HUES64 (cell line): Measurements from ENCODE around the gene CELF1.
"Not testable (repeated sequence)": the region's sequence is repeated elsewhere in the genome, so short reads cannot be mapped to it uniquely, and the experiment has no call there.

Experiments used
- H3K27ac ChIP-seq: 2 replicates; pipeline ENCODE4 v1.7.0; 2013; ENCODE audit warnings: low read depth, low read length, inconsistent platforms
- H3K27me3 ChIP-seq: 2 replicates; pipeline ENCODE4 v1.6.1; 2013; ENCODE audit warnings: mild to moderate bottlenecking, low read length; ENCODE audit not compliant: insufficient read depth
- H3K36me3 ChIP-seq: 2 replicates; pipeline ENCODE4 v1.6.1; 2013; ENCODE audit warnings: mild to moderate bottlenecking, low read length; ENCODE audit not compliant: insufficient read depth
- H3K4me1 ChIP-seq: 2 replicates; pipeline ENCODE4 v1.6.1; 2013; ENCODE audit warnings: mild to moderate bottlenecking, low read length, moderate library complexity; ENCODE audit not compliant: insufficient read depth
- H3K4me3 ChIP-seq: 2 replicates; pipeline ENCODE4 v1.5.1; 2013; ENCODE audit warnings: mild to moderate bottlenecking, low read length, moderate library complexity
- H3K9ac ChIP-seq: 2 replicates; pipeline ENCODE4 v1.6.1; 2013; ENCODE audit warnings: mild to moderate bottlenecking, low read depth, low read length
- H3K9me3 ChIP-seq: 2 replicates; pipeline ENCODE4 v1.6.1; 2013; ENCODE audit warnings: low read depth, low read length; ENCODE audit not compliant: insufficient read depth
- WGBS: fragments of 150-250, 120-280 bp; methylation state at CpG from one replicate; pipeline ENCODE4 v1.1.7; 2013; ENCODE audit warnings: missing lambda C conversion rate; 5-methylcytosine and 5-hydroxymethylcytosine counted together

Gene CELF1

DNA sequence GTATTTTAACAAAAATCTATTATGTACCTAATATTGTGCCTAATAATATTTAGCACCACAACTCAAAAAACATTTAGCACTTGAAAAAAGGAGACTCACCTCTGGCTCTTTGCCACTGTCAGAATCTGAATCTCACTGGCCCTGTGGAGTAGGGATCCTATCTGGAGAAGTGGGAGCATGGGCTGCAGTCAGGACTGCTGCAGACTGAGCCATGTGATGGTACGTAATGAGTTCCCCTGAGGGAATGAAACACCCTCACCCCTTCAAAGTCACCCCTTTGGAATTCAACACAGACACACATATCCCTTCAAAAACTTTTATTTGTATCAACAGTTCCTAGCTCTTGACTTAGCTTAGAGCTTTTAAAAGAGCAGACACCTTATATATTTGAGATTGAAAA lies 19.0 kb upstream of the CELF1 start:
- H3K4me1 ChIP-seq = 0 out of 2 replicates have a peak, but pooled peaks cover under 1% of the 10 kb centered on the region
- no peaks in the 10 kb centered on the region for H3K27me3 ChIP-seq
- H3K9ac ChIP-seq = no peak overlapping the region
- WGBS = 94% methylated on average over 1 of the region's 1 CpG
- no peak overlapping the region for H3K4me3 ChIP-seq
- H3K27ac ChIP-seq = no peak overlapping the region
- H3K9me3 ChIP-seq = no peaks in the 10 kb centered on the region
- peaks cover 68% of the 10 kb centered on the region for H3K36me3 ChIP-seq

GRCh38 chr11:47571357-47571729 lies 18.4 kb upstream of the CELF1 start:
- H3K9ac ChIP-seq = no peak overlapping the region
- no peaks in the 10 kb centered on the region for H3K27me3 ChIP-seq
- 93% methylated on average over 4 of the region's 4 CpGs for WGBS
- H3K4me1 ChIP-seq = peaks cover 4% of the 10 kb centered on the region; the same call in 1 of the 2 replicates
- no peak overlapping the region for H3K27ac ChIP-seq
- no peak overlapping the region for H3K4me3 ChIP-seq
- no peaks in the 10 kb centered on the region for H3K9me3 ChIP-seq
- H3K36me3 ChIP-seq = peaks cover 65% of the 10 kb centered on the region

GRCh38 chr11:47570651-47571356 lies 17.9 kb upstream of the CELF1 start:
- Histone ChIP-seq H3K36me3 (peaks cover 63% of the 10 kb centered on the region), H3K4me1 (peaks cover 4% of the 10 kb centered on the region; the same call in 1 of the 2 replicates), H3K27me3 (no peaks in the 10 kb centered on the region), H3K9me3 (no peaks in the 10 kb centered on the region), H3K4me3 (no peak overlapping the region), H3K27ac (no peak overlapping the region), H3K9ac (no peak overlapping the region)
- 97% methylated on average over 3 of the region's 3 CpGs for WGBS

DNA sequence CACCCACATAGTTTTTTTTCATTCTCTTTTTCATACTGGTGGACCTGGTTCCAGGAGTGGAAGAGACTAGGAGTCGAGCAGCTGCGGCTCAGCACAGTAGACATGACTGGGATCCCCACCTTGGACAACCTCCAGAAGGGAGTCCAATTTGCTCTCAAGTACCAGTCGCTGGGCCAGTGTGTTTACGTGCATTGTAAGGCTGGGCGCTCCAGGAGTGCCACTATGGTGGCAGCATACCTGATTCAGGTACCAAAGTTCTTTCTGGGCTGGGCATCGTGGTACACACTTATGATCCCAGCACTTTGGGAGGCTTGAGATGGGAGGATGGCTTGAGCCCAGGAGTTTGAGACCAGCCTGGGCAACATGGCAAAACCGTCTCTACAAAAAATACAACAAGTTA lies 16.7 kb upstream of the CELF1 start:
- Histone ChIP-seq H3K27me3 (no peaks in the 10 kb centered on the region), H3K9me3 (no peaks in the 10 kb centered on the region), H3K9ac (no peak overlapping the region), H3K4me1 (peaks cover 4% of the 10 kb centered on the region; the same call in 1 of the 2 replicates), H3K36me3 (peaks cover 54% of the 10 kb centered on the region), H3K27ac (no peak overlapping the region), H3K4me3 (no peak overlapping the region)
- WGBS = 93% methylated on average over 7 of the region's 7 CpGs

- peaks cover 4% of the 10 kb centered on the region; the same call in 1 of the 2 replicates for H3K4me1 ChIP-seq
- no peaks in the 10 kb centered on the region for H3K27me3 ChIP-seq
- H3K9ac ChIP-seq = peak overlapping the region; percentile 92
- peak overlapping the region; percentile 76 for H3K4me3 ChIP-seq
- H3K36me3 ChIP-seq = peaks cover 20% of the 10 kb centered on the region
- no peaks in the 10 kb centered on the region for H3K9me3 ChIP-seq
- H3K27ac ChIP-seq = 0 out of 2 replicates have a peak overlapping the region, but pooled peaks have one; percentile 68
- WGBS = 29% methylated on average over 17 of the region's 17 CpGs
Measured at GRCh38 chr11:47566149-47566698, 13.3 kb upstream of the CELF1 start.

DNA sequence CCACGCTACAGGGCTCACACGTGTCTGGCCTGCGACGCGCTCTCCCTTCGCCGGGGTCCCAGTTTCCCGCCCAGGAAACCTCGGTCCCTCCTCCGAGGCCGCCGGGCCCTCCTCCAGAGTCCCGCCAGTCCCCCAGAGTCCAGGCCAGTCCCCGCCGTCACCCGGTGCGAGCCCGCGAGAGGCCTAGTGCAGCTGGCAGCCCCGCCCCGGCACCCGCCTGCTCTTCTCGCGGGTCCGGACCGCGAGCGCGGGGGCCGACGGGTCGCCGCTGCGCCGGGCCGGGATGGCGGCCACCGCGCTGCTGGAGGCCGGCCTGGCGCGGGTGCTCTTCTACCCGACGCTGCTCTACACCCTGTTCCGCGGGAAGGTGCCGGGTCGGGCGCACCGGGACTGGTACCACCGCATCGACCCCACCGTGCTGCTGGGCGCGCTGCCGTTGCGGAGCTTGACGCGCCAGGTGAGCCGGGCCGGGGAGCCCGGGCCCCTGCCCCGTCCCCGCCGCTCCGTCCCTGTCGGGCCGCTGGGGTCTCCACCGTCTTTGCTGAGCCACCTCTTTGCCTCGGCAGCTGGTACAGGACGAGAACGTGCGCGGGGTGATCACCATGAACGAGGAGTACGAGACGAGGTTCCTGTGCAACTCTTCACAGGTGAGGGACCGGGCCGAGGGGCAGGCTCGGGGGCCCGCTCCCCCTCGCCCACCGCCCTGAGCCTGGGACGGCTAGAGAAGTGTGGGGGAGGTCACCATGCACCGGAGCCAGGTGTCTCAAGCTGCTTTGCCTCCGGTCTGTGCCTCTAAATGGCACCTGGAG lies 12.6 kb upstream of the CELF1 start, which contains the start of gene PTPMT1:
Gene PTPMT1 (plus strand): TSS at position 260 of the 809 bp plus-strand sequence. CDS start 24 bp downstream, at position 284.
- peak within 1 kb of the TSS; percentile 76 for H3K4me3 ChIP-seq
- peaks cover 13% of the 10 kb centered on the region for H3K36me3 ChIP-seq
- peaks cover 4% of the 10 kb centered on the region; the same call in 1 of the 2 replicates for H3K4me1 ChIP-seq
- peak within 1 kb of the TSS; percentile 92 for H3K9ac ChIP-seq
- no peaks in the 10 kb centered on the region for H3K27me3 ChIP-seq
- H3K27ac ChIP-seq = peak within 1 kb of the TSS; percentile 68
- under 1% methylated on average over 86 of the region's 86 CpGs for WGBS
- H3K9me3 ChIP-seq = no peaks in the 10 kb centered on the region

DNA sequence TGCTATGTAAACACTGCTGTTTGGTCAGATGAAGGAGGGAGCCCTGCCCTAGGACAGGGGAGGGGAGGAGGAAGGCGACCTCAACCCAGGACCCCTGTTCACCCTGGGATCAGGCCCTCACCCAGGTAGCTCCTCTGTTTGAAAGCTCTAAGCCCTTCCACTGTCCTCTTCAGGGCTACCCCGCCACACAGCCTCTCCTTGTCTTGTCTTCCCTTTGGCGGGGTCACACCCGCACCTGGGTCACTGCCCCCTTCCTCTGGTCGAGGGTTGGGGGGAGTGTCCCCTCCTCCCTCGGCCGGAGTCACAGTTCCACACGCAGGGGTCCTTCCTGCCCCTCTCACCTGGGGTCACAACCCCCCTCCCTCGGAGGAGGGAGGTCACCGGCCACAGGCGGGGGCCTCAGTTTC lies 12.0 kb upstream of the CELF1 start:
- peaks cover 4% of the 10 kb centered on the region; the same call in 1 of the 2 replicates for H3K4me1 ChIP-seq
- peak overlapping the region; percentile 92 for H3K9ac ChIP-seq
- H3K9me3 ChIP-seq = no peaks in the 10 kb centered on the region
- no peaks in the 10 kb centered on the region for H3K27me3 ChIP-seq
- WGBS = 26% methylated on average over 11 of the region's 11 CpGs
- H3K27ac ChIP-seq = no peak overlapping the region
- H3K4me3 ChIP-seq = peak overlapping the region; percentile 76
- H3K36me3 ChIP-seq = peaks cover 7% of the 10 kb centered on the region

DNA sequence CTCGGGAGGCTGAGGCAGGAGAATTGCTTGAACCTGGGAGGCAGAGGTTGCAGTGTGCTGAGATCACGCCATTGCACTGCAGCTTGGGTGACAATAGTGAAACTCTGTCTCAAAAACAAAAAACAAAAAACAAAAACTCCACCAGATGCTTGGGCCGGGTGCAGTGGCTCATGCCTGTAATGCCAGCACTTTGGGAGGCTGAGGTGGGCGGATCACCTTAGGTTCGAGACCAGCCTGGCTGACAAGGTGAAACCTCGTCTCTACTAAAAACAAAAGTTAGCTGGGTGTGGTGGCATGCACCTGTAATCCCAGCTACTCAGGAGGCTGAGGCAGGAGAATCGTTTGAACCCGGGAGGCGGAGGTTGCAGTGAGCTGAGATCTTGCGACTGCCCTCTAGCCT lies 11.4 kb upstream of the CELF1 start:
- H3K4me1 ChIP-seq, H3K27ac ChIP-seq, H3K27me3 ChIP-seq, H3K9me3 ChIP-seq, H3K36me3 ChIP-seq, H3K9ac ChIP-seq: not testable (repeated sequence)
- WGBS = 93% methylated on average over 10 of the region's 10 CpGs
- H3K4me3 ChIP-seq = peak overlapping the region; percentile 76; the same call in 1 of the 2 replicates

- H3K27me3 ChIP-seq, H3K4me3 ChIP-seq, H3K36me3 ChIP-seq, H3K9ac ChIP-seq, H3K27ac ChIP-seq, H3K4me1 ChIP-seq, H3K9me3 ChIP-seq: not testable (repeated sequence)
- 97% methylated on average over 4 of the region's 4 CpGs for WGBS
Measured at GRCh38 chr11:47562393-47562792, 9.5 kb upstream of the CELF1 start.

- Histone ChIP-seq H3K4me1 (no peaks in the 10 kb centered on the region), H3K9ac (no peak overlapping the region), H3K27ac (no peak overlapping the region), H3K4me3 (no peak overlapping the region), H3K27me3 (no peaks in the 10 kb centered on the region), H3K9me3 (no peaks in the 10 kb centered on the region), H3K36me3 (no peaks in the 10 kb centered on the region)
- 90% methylated on average over 2 of the region's 2 CpGs for WGBS
Measured at GRCh38 chr11:47560426-47560825, 7.5 kb upstream of the CELF1 start.

GRCh38 chr11:47558695-47559094 lies 5.8 kb upstream of the CELF1 start:
- no peaks in the 10 kb centered on the region for H3K9me3 ChIP-seq
- H3K27me3 ChIP-seq = no peaks in the 10 kb centered on the region
- H3K36me3 ChIP-seq = no peaks in the 10 kb centered on the region
- no peak overlapping the region for H3K4me3 ChIP-seq
- H3K4me1 ChIP-seq = no peaks in the 10 kb centered on the region
- H3K9ac ChIP-seq = no peak overlapping the region
- H3K27ac ChIP-seq = no peak overlapping the region
- no CpG with 5 or more reads among the region's 1 CpG for WGBS
